GM19467 (cell line): Measurements from ENCODE around the gene LSMEM2.
A peak's percentile ranks its signal among the peaks of the same experiment; 100 is the strongest.

Experiments used
- ATAC-seq: cut with Tn5 transposase; IDR thresholded peaks from one replicate; pipeline ENCODE4 v1.9.1; 2021; ENCODE audit warnings: mild to moderate bottlenecking, moderate library complexity; ENCODE audit not compliant: unreplicated experiment

LSMEM2 gene

DNA sequence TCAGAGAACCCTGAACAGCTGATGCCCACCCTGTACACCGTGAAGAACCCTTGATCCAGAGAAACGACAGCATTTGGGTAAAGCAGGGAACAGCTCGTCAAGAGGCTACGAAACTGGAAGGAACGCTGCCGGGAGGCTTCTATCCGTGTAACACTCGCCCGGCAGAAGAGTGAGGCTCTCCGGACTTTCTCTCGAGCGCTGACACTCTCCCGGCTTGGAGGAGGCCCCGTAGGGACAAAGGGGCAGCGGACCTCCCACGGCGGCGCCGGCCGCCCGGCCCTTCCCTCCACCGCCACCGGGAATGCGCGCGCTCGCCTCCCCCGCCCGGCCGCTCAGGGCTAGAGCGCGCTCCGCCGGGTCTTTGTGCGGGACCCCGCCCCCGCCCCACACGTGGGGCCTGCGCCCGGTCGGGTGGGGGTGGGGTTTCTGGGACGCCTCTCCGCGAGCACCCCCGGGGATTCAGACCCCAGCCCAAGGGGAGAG, 42.0 kb downstream of the LSMEM2 start:
- peak; percentile 33 for ATAC-seq

DNA sequence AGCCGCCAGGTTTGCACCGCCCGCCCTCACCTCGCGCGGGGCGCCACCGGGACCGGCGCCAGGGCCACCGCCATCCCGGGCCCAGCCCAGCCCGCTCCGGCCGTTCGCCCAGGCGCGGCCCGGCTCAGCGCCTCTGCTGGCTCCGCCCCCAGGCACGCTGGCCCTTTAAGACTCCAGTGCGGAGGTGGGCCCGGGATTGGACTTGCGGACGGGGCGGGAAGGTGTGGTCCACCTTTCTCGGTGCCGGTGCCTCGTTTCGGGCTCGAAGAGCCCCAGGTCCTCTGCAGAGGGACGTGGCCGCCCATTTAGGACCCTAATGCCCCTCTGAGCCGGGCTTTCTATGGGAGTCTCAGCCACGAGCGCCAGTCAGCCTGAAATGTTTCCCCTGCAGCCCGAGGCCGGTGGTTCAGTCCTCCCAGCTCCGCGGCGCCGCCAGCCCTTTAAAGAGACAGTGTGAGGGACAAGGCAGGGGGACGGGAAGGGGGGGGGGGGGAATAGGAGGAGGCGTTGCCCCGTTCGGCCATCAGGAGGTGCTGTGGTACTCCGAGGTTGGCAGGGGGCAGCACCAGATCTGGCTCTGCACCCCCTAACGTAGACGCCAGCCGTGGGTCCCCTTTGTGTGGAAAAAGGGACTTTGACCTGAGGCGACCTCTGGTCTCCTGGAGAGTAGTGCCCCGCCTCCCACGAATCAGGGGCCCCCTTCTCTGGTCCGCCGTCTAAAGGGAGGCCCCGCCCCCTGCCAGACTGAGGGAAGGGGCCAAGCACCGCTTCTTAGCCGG, 42.6 kb downstream of the LSMEM2 start:
- ATAC-seq: peak; percentile 70

DNA sequence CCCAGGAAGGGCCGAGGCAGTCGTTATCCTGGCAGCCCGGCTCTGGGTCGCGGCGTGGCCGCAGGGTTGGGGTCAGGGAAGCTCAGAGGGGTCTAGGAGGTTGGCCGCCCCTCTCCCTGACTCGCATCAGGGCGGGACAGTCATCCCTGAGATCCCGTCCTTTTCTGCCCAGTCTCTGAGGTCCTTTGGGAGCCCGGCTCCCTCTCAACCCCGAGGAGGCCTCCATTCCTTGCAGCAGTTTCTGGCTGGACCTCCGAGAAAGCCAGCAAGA, 43.2 kb downstream of the LSMEM2 start:
- ATAC-seq: no peak

DNA sequence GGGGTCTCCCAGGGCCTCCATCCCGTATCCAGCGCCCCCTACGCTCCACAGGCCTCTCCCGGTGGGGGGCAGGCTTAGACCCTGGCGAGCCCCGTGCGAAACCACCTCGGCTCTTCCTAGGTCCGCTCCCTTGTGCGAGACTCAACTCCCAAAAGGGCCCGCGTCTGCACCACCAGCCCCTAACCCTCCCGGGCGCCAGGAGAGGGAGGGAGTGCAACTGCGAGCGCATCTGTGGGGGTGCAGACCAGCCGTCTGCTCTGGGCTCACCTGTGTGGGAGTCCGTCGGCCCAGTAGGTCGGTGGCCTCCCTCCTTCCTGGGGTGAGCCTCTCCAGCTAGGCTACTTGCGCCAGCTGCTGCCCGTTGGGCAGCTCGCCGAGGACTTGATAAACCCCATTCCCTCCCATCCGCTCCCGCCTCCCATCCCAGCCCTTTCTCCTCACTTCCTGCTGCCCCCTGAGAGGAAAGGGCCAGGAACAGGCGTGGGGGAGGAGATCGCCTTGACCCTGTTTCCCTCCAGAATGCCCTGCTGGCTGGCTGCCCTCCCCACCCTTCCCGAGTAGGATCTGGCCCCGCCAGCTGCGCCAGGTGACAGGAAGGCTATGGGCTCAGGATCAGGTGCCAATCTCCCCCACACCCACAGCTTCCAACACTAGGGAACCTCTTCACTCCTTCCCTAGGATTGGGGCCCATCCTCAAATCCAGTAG, 43.7 kb downstream of the LSMEM2 start, which contains the start of gene HYAL2:
HYAL2 (minus strand) TSS at position 360 of the 706 bp plus-strand sequence. CDS start 2,256 bp downstream, outside the sequence.
- ATAC-seq: no peak

DNA sequence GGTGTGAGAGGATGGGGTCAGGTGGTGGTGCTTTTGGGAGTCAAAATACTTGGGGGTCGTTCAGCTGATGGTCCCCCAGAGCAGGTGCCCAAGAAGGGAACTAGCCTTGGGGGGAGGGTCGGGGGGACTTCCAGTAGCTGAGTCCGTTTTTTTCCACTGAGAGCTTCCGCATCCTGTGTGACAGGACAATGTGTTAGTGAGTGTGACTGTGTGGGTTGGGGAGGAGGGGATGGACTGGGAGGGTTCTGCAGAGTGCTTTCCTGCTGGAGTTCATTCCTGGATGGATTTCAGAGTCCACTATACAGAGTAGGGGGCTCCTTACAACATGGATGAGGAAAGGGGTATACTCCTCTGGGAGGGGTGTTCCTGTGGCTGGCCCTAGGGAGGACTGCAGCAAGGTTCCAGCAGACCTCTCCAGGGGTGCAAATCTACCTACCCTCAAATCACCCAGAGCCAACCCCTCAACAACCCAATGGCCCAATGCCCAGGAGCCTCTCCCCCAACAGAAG, 44.3 kb downstream of the LSMEM2 start:
- ATAC-seq: no peak

DNA sequence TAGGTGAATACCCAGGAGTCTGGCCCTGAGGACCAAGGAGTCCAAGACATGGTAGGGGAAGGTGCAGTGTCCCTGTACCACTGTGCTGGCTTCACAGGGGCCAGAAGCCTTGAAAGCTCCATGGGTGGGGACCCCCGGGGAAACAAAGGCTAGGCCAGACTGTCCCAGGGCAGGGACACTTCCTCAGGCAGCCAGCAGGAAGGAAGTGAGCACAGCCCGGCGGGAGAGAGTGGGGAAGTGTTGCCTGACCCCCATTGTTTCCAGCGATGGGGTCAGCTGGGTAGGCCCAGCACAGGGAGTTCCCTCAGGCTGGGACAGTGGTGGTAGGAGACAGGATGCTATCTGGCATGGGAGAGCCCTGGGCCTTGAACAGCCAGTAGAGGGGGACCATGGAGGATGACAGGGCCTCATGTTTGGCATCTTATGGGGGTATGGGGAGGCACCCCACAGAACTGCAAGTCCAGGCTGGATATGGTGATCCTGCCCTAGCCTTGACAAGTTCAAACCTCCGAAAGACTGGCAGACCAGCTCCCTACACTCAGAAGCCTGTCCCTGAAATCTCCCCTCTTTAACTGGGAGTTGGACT, 44.8 kb downstream of the LSMEM2 start:
- ATAC-seq: no peak

DNA sequence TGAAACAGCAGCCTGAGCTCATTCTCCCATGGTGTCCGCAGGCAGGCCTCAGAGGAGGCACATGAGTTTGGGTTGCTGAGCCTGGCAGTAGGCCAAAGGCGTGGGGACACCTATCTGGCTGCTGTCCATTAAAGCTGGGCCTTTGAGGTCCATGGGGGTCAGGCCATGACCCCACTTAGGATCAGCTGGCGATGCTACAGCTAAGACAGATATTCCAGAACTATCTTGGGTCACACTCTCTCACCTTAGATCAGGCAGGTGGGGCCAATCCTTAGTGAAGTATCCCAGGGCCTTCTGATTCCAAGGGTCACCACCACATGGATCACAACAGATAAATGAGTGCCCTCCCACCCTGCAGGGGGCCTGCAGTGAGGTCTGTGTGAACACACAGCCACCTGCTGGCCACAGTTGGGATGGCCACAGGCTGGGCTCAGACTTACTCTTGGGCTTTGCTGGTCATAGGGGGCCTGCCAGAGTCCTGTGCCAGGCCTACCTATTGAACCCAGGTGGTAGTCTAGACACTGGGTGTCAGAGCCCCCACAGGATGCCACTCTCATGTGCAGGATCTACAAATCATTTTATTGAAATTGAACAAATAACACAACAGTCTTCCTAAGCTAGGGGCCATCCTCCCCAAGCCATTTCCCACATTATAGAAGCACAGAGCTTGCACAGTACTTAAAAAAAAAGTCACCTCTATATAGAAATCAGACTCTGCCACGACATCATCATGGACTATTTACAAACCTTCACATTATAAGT, 45.6 kb downstream of the LSMEM2 start:
- ATAC-seq: no peak

DNA sequence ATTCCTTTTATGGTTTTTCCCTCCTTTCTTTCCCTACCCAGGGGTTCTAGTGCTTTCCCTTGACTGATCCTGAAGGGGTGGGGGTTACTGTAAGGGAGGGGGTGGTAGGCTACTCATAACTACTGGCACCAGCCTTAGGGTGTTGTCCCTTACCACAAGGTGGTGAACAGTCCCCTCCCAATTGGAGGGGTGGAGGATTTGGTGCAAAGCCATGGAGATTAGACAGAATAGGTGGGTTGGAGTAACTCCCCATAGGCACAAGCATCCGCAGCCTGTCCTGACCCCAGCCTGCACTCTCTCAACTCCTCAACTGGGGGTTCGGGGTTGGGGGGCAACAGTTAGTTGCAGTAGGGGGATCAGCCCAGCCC, 46.2 kb downstream of the LSMEM2 start:
- ATAC-seq: no peak

DNA sequence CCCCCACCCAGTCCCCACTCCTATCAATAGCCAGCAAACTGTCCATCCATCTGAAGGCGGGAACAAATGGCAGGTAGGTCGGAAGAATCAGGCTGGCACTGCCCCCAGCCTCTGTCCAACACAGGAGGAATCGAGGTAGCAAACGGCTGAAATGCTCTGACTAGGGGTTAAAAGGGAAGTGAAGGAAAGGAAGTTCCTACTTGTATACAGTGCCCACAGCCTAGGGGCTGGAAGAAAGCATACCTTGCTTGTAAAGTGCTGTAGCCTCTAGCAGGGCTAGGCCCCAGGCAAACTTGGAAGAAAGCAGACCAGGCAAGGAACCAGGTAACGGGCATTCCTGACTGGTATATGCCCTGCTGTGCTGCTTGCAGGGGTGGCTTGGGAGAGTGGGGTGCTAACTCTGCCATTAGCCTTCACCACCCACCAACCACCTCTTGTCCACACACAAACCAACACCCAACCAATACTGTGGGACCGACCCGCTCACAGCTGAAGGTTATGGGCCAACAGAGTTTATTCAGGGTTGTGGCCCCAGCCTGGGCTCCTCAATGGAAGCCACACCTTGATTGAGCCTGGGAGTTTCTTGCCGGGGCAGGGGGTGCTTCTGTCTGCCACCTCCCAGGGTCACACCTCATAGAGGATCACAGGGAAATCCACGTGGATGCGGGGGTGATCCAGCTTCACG, 46.8 kb downstream of the LSMEM2 start:
- ATAC-seq: no peak

DNA sequence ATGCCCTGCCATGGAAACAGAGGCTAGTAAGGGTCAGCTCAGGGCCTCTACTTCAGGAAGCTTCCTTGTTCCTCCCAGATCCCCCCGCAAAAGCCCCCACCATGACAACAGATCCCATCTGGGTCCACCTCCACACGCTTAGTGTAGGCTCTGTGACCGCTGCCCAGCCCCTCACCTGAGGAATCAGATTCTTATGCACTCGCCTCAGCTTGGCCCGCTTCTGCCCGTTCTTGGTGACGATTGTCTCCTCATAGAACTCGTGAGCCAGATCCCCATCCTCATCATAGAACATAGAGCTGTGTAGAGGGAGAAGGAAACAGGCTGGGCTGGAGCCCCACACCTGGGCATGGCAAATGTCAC, 47.3 kb downstream of the LSMEM2 start:
- ATAC-seq: no peak

DNA sequence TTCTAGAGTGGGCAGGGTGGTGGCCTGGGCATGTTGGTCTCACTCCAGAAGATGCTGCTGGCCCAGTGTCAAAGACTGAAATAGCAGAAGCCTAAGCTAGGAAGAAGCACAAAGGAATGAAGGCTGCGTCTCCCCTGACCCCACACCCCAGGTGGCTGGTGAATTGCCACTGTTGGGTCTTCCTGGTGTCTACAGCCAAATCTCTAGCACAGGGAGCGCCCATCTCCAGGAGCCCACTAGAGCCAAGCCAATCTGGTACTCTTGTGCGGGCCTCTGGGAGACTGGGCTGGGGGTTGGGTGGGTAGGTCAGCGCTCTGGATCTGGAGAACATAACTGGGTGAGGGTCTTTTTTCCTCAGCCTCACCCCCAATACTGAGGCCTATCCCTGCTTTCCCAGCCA, 48.2 kb downstream of the LSMEM2 start:
- ATAC-seq: no peak

DNA sequence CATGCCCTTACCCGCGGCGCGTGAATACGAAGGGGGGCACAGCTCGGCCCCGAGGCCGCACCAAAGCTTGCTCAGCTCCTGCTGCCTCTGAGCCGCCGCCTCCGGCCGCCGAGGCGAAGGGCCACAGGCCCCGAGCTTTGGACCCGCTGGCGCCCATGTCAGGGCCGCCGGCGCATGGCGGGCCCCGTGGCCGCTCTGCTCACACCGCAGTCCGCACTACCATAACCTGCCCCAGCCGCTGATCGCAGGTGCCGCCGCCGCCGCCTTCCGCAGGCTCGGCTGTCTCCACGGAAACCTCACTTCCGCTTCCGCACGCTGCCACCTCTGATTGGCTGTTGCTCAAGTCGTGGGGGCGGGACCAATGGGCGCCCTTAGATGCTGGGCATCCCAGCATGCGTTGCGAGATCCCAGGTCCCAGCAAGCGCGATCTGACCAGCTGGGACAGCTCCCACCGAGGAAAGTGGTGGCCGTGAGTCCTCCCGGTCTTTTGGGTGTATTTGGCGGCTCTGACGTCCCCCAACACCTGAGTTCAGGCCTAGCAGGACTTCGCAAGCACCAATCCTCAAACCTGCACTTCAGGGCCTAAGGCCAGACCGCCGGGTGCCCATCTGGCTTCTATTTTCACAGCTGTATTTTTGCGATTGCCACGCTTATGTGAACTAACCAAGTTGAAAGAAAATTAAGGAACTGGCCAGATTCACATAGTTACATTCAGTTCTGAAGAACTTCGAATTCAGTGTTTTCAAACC, 49.2 kb downstream of the LSMEM2 start, which contains the start of gene TUSC2:
TUSC2 (minus strand) TSS at position 281 of the 749 bp plus-strand sequence; CDS start at position 157, 124 bp downstream.
- peak; percentile 73 for ATAC-seq

DNA sequence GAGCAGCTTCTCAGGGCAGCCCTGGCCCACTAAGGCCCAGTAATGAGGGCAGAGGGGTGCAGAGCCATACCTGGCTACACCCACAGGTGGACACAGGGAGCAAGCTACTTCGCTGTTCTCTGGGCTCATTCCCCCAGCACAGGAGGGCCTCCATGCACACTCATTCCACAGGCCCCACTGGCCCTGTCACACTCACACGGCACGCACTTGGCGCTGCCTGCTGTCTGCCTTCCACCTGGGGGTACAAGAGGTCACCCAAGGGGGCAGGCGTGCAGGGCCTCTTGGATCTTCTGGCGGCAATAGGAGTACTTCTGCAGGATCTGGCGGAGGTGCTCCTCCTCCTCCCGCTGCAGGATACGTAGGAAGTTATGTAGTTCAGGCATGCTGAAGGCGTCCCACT, 51.4 kb downstream of the LSMEM2 start:
- no peak for ATAC-seq

DNA sequence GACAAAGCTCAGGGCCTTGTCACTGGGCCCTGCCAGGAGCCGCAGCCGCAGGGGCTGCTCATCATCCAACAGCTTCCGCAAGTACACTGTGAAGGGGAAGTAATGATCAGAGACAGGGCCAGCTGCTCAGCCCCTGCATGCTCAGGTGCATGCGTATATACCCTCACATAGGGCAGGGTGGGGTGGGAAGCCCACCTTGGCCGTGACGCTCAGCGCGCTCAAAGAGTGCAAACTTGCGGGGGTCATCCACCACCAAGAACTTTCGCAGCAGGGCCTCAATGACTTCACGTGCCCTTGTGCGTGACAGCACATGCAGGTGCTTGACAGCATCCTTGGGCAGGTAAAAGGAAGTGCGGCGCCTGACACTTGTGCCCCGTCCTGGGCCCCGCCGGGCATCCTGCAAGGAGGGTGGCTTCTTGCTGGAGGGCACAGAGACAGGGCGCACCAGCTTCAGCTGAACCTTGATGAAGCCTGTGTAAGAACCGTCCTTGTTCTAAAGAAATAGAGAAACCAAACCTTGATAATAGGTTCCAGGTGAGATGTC, 52.5 kb downstream of the LSMEM2 start:
- no peak for ATAC-seq

DNA sequence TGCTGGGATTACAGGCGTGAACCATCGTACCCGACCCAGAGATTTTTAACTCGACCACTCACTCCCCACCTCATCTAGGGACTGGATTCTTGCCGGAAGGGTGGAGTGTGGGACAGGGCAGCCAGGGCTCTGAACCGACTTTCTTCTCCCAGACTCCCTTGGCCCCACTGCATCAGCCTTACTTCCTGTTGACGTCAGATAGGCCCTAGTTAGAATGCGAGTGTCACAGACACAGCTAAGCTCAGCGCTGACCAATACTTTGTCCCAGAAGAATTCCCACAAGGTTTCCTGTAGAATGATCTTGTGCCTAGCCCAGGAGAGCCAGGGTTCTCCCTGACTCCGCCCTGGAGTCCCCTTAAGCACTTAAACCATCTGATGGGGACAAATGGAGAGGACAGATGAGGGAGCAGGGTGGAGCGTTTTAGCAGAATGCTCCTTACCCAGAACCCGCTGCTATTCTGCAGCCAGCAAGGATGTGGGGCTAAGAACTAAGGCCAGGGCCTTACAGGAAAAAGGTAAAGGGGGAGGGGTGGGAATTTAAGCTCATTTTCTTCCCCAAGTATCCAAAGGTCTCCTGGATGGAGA, 54.9 kb downstream of the LSMEM2 start:
- no peak for ATAC-seq

DNA sequence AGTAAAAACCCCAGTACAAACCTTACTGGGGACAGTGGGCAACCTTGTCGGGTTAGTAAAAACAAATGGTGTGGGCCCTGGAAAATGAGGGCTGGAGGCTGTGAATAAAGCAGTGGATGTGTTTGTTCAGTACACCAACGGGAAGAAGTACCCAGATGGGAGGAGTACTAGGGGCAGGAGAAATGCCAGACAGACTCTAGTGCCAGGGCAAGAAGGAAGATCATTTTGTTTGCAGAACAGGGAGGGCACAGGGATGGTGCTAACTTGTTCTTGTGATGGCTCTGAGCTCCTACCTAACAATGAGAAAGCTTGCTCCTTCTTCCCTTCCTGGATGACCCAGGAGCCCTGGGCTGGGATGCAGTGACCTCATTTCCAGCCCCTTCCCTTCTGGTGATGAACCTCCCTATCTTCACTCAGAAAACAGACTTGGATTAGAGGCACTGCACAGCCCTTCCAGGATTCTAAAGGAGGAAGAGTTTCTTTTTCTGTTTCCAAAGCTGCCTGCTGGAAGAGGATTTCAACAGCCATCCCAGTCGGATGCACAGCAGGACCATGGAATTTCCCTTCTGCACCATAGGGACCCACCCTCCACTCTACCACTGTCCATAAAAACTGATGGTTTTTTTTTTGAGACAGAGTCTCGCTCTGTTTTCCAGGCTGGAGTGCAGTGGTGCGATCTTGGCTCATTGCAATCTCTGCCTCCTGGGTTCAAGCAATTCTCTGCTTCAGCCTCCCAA, 55.6 kb downstream of the LSMEM2 start:
- no peak for ATAC-seq

DNA sequence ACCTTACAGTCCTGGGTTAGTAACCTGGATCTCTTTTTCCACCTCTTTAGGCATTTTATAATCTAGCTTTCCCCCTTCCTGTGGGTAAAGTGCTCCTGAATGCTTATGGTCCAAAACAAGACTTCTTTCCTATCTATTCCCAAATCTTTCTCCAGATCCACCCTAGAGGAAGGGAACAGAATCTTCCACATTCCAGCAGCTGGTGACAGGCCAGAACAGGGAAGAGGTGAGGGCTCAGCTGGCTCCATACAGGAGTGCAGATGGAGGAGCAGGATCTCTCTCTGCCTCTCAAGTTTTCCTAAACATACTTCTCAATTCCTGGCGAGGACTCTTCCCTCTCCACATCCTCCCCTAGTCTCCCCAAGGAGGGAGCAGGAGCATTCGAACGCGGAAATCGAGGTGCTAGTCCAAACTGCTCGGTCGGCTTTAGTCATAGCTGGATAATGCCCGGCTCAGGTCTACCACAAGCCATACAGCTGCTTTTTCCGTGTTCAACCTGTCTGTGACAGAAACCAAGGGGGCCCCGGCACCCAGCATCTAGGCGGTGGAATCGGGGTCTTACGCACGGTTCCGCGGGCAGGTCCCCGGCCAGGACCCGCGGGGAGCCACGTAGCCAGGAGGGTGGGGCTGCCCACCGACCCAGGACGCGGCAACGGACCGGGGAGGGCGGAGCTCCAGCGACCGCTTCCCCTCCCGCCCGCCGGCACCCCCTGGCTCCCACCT, 57.7 kb downstream of the LSMEM2 start:
- ATAC-seq: peak; percentile 32
